WTC11 (cell line): ENCODE data around the gene MIEF2. TPM values are rescaled to one million over a fixed set of nuclear protein-coding genes. Genes with fewer than 3 reads are reported as not detected.

Experiments used
- ATF1 ChIP-seq: sonication (generic); formaldehyde crosslinking; IDR thresholded peaks from 2 replicates; pipeline ENCODE4 v1.8.1; 2023; ENCODE audit warnings: mild to moderate bottlenecking, moderate library complexity, missing genetic modification reagents
- ATF2 ChIP-seq: sonication (generic); formaldehyde crosslinking; IDR thresholded peaks from 2 replicates; pipeline ENCODE4 v1.8.1; 2022; ENCODE audit warnings: low read depth, missing genetic modification reagents, borderline replicate concordance
- CREM ChIP-seq: sonication (generic); formaldehyde crosslinking; IDR thresholded peaks from 2 replicates; pipeline ENCODE4 v1.8.1; 2022; ENCODE audit warnings: mild to moderate bottlenecking, missing genetic modification reagents, moderate library complexity
- EMX1 ChIP-seq: fragments of 250-450 bp; sonication (Bioruptor Pico); IDR thresholded peaks from 2 replicates; pipeline ENCODE4 v1.8.0; 2021; ENCODE audit warnings: mild to moderate bottlenecking
- ETV6 ChIP-seq: sonication (generic); formaldehyde crosslinking; IDR thresholded peaks from 2 replicates; pipeline ENCODE4 v1.8.1; 2022; ENCODE audit warnings: mild to moderate bottlenecking, missing genetic modification reagents
- MAX ChIP-seq: sonication (generic); formaldehyde crosslinking; IDR thresholded peaks from 2 replicates; pipeline ENCODE4 v1.8.0; 2022; ENCODE audit warnings: mild to moderate bottlenecking, missing genetic modification reagents
- MYBL2 ChIP-seq: sonication (generic); formaldehyde crosslinking; IDR thresholded peaks from 2 replicates; pipeline ENCODE4 v1.8.1; 2023; ENCODE audit warnings: mild to moderate bottlenecking, moderate library complexity, missing genetic modification reagents
- NR3C1 ChIP-seq: sonication (generic); formaldehyde crosslinking; conservative IDR thresholded peaks from 2 replicates; pipeline ENCODE4 v1.8.1; 2023; ENCODE audit warnings: low read depth, mild to moderate bottlenecking, missing genetic modification reagents
- SMAD4 ChIP-seq: sonication (generic); formaldehyde crosslinking; IDR thresholded peaks from 2 replicates; pipeline ENCODE4 v1.8.0; 2022; ENCODE audit warnings: mild to moderate bottlenecking, missing genetic modification reagents
- TCF7 ChIP-seq: sonication (generic); formaldehyde crosslinking; IDR thresholded peaks from 2 replicates; pipeline ENCODE4 v1.8.0; 2022; ENCODE audit warnings: mild to moderate bottlenecking, low read depth, missing genetic modification reagents, moderate library complexity
- TEAD4 ChIP-seq: sonication (generic); formaldehyde crosslinking; IDR thresholded peaks from 2 replicates; pipeline ENCODE4 v1.8.0; 2022; ENCODE audit warnings: mild to moderate bottlenecking, missing genetic modification reagents
- USF1 ChIP-seq: sonication (generic); formaldehyde crosslinking; IDR thresholded peaks from 2 replicates; pipeline ENCODE4 v1.8.0; 2022; ENCODE audit warnings: mild to moderate bottlenecking, missing genetic modification reagents
- ZNF232 ChIP-seq: sonication (generic); formaldehyde crosslinking; IDR thresholded peaks from 2 replicates; pipeline ENCODE4 v1.8.0; 2022; ENCODE audit warnings: mild to moderate bottlenecking, missing genetic modification reagents
- ZNF317 ChIP-seq: sonication (generic); formaldehyde crosslinking; IDR thresholded peaks from 2 replicates; pipeline ENCODE4 v1.8.1; 2023; ENCODE audit warnings: low read depth, mild to moderate bottlenecking, moderate library complexity, missing genetic modification reagents, borderline replicate concordance
- ZNF532 ChIP-seq: fragments of 250-450 bp; sonication (Bioruptor Pico); IDR thresholded peaks from 2 replicates; pipeline ENCODE4 v1.9.0; 2021; ENCODE audit warnings: mild to moderate bottlenecking, borderline replicate concordance
- total RNA-seq: library from RNA; stranded (reverse); gene quantifications from 3 replicates; pipeline ENCODE4 v1.2.3, GENCODE V29; 2021
- TF ChIP-seq, protein P1 (sequence below): sonication (generic); formaldehyde crosslinking; IDR thresholded peaks from 2 replicates; pipeline ENCODE4 v1.8.1; 2022; ENCODE audit warnings: mild to moderate bottlenecking, missing genetic modification reagents, moderate library complexity, borderline replicate concordance
- TF ChIP-seq, protein P2 (sequence below): fragments of 250-450 bp; sonication (Bioruptor Pico); conservative IDR thresholded peaks from 2 replicates; pipeline ENCODE4 v1.9.0; 2021; ENCODE audit warnings: mild to moderate bottlenecking
- TF ChIP-seq, protein P3 (sequence below): sonication (generic); formaldehyde crosslinking; IDR thresholded peaks from 2 replicates; pipeline ENCODE4 v1.8.0; 2023; ENCODE audit warnings: missing genetic modification reagents

The MIEF2 gene
- total RNA-seq, 1 experiment from 2014 or later, result 18.8 TPM

DNA sequence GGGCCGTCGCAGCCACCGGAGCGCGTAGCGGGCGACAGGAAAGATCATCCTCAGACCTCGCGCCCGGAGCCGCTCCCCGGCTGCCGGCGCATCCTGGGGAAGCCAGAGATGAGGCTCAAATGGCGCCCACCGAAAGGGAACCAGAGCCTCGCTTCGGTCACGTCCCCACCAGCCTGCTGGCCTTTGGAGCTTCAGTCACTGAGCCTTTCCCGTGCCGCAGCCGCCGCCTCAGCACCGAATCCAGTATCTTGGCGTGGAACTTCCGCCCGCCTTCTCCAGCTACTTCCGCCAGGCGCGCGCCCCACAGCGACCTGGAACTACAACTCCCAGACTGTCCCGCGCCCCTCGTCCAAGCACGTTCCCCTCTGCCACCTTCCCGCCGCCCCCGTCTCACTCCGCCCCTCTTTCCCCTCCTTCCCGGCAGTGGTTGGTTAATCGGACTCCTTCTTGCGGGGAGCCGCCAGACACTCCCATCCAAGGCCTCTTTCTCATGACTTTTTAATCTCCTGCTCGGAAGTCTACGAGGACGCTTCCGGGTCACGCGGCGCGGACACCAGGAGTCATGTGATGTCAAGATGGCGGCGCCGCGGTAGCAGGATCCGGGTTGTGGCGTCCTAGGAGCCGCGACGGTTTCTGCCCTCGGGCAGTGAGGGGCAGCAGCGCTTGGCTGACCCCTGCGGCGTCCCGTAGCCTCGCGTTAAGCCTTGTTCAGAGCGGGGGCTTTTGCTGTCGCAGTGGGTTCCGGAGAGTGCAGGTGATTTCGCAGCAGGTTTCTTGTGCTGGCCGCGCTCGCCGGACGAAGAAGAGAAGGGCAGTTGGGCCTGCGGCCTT lies 54.5 kb downstream of the MIEF2 start, which contains the start of the genes SMCR8 and TOP3A (continued):
- TF ChIP-seq ZNF532 (CRISPR knock-in tag) (no peak), CREM (CRISPR knock-in tag) (no peak), MYBL2 (CRISPR knock-in tag) (peak; percentile 23; the same call in 1 of the 2 replicates), NR3C1 (CRISPR knock-in tag) (no peak), TCF7 (CRISPR knock-in tag) (0 out of 2 replicates have a peak, but pooled peaks have one; percentile 55), ZNF232 (CRISPR knock-in tag) (peak; percentile 59; the same call in 1 of the 2 replicates), SMAD4 (CRISPR knock-in tag) (0 out of 2 replicates have a peak, but pooled peaks have one; percentile 45), MAX (CRISPR knock-in tag) (peak; percentile 84), EMX1 (no peak), TEAD4 (CRISPR knock-in tag) (no peak), USF1 (CRISPR knock-in tag) (peak; percentile 99), ATF2 (no peak), ATF1 (CRISPR knock-in tag) (no peak), ETV6 (CRISPR knock-in tag) (peak; percentile 43; the same call in 1 of the 2 replicates), ZNF317 (CRISPR knock-in tag) (no peak)
- TF ChIP-seq, protein P1, sequence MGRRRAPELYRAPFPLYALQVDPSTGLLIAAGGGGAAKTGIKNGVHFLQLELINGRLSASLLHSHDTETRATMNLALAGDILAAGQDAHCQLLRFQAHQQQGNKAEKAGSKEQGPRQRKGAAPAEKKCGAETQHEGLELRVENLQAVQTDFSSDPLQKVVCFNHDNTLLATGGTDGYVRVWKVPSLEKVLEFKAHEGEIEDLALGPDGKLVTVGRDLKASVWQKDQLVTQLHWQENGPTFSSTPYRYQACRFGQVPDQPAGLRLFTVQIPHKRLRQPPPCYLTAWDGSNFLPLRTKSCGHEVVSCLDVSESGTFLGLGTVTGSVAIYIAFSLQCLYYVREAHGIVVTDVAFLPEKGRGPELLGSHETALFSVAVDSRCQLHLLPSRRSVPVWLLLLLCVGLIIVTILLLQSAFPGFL, result no peak
- TF ChIP-seq, protein P2, sequence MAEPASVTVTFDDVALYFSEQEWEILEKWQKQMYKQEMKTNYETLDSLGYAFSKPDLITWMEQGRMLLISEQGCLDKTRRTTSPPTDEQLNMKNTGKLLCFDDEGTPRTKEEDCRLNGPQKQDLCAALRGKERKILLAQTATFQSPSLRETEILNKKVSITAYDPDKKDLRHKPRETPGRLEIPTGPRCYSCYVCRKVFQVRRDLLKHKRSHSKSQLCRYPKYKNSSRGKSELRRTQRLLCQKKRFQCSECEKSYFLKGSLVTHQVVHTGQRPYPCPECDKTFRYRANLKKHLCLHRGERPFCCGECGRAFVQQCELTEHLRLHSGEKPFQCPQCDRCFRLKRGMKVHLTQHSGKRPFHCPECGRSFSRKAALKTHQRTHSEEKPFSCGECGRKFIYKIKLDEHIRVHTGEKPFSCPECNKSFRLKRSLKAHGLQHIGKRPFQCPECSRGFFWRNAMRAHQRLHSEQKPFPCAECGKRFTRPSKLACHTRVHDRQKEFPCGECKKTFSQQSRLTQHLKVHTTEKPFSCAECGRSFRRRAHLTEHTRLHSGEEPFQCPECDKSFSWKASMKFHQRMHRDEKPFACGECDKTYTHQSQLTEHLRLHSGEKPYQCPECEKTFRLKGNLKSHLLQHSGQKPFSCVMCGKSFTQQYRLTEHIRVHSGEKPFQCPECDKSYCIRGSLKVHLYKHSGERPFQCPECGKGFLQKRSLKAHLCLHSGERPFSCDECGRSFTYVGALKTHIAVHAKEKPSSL (CRISPR knock-in tag), result no peak
- TF ChIP-seq, protein P3, sequence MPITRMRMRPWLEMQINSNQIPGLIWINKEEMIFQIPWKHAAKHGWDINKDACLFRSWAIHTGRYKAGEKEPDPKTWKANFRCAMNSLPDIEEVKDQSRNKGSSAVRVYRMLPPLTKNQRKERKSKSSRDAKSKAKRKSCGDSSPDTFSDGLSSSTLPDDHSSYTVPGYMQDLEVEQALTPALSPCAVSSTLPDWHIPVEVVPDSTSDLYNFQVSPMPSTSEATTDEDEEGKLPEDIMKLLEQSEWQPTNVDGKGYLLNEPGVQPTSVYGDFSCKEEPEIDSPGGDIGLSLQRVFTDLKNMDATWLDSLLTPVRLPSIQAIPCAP (CRISPR knock-in tag), result peak; percentile 66; the same call in 1 of the 2 replicates
